HCT116 (cell line): ENCODE results near the gene SH3D21. TPM values are rescaled to one million over a fixed set of nuclear protein-coding genes. Genes with fewer than 3 reads are reported as not detected.

Experiments used
- ATAC-seq: fragments of 200-7000 bp; cut with Tn5 transposase; 2 replicates; pipeline ENCODE4 v1.9.1; 2020; ENCODE audit warnings: mild to moderate bottlenecking, moderate library complexity
- BruUV-seq: library from RNA; stranded (reverse); fragments of 400-500 nt; replicated peaks from 2 replicates; lab custom pipeline; 2021; lab: Mats Ljungman, UMichigan
- CTCF ChIA-PET: fragments of 300-600 bp; sonication (Branson Sonifier 250); formaldehyde crosslinking; loops from one replicate; lab custom pipeline; 2021; ENCODE audit warnings: antibody characterized with exemption; lab: Charles Lee
- POLR2A ChIA-PET: fragments of 300-600, 350-600 bp; sonication (Branson Sonifier 250); formaldehyde crosslinking; loops from one replicate; lab custom pipeline; 2021; ENCODE audit warnings: antibody characterized with exemption; lab: Charles Lee
- RAD21 ChIA-PET, 2 experiments: fragments of 300-600 bp; sonication (Branson Sonifier 250); formaldehyde crosslinking; loops; one replicate each; lab custom pipeline; 2023; ENCODE audit warnings: low total read pairs in 2 of 2; ENCODE audit not compliant: uncharacterized antibody in 2 of 2, unreplicated experiment in 2 of 2, low non-redundant PET in 1 of 2; lab: Charles Lee
- DNase-seq: peaks from one replicate; pipeline ENCODE4 v3.0.0-alpha.2; 2010; ENCODE audit warnings: low read depth, low spot score
- H2AFZ ChIP-seq: fragments of 200-600 bp; shearing (Covaris generic), sonication (generic); 2 replicates; pipeline ENCODE4 v1.6.1; 2017; ENCODE audit warnings: low read depth, mixed run types, mixed read lengths, antibody characterized with exemption, low read length; ENCODE audit not compliant: poor library complexity, severe bottlenecking
- H3K27ac ChIP-seq: 2 replicates; pipeline ENCODE4 v1.5.1; 2012; ENCODE audit warnings: low read depth, low read length
- H3K27me3 ChIP-seq: fragments of 200-600 bp; sonication (generic); 2 replicates; pipeline ENCODE4 v1.6.1; 2016; ENCODE audit warnings: mixed run types, low read length, mixed read lengths; ENCODE audit not compliant: insufficient read depth
- H3K36me3 ChIP-seq, 2 experiments: fragments of 200-500 bp in 1 of 2; fragments of 200-600 bp in 1 of 2; sonication (Bioruptor generic) in 1 of 2; sonication (generic) in 1 of 2; 2 replicates each; pipeline versions ENCODE4 v1.5.1 to v1.6.1; 2014 to 2016; ENCODE audit warnings: low read length in 2 of 2, inconsistent platforms in 1 of 2, mixed read lengths in 1 of 2, mixed run types in 1 of 2; ENCODE audit not compliant: insufficient read depth in 2 of 2, control insufficient read depth in 1 of 2
- H3K4me1 ChIP-seq, 2 experiments: fragments of 200-600 bp in 1 of 2; sonication (generic) in 1 of 2; 2 replicates each; pipeline versions ENCODE4 v1.5.1 to v1.6.1; 2012 to 2017; ENCODE audit warnings: low read length in 2 of 2, inconsistent platforms in 1 of 2, mild to moderate bottlenecking in 1 of 2, mixed read lengths in 1 of 2, mixed run types in 1 of 2, moderate library complexity in 1 of 2; ENCODE audit not compliant: insufficient read depth in 2 of 2, control insufficient read depth in 1 of 2
- H3K4me2 ChIP-seq: fragments of 200-600 bp; sonication (generic); 2 replicates; pipeline ENCODE4 v1.6.1; 2017; ENCODE audit warnings: mixed run types, low read length, mixed read lengths
- H3K4me3 ChIP-seq, 2 experiments: fragments of 200-600 bp in 1 of 2; sonication (generic) in 1 of 2; replicated peaks in 1 of 2; 2 replicates each; pipeline ENCODE4 v1.5.1; 2011 to 2016; ENCODE audit warnings: low read length in 2 of 2, control low read depth in 1 of 2, low read depth in 1 of 2, mild to moderate bottlenecking in 1 of 2, mixed read lengths in 1 of 2, mixed run types in 1 of 2
- H3K79me2 ChIP-seq: fragments of 200-600 bp; sonication (generic); 2 replicates; pipeline ENCODE4 v1.6.1; 2017; ENCODE audit warnings: mild to moderate bottlenecking, mixed run types, low read length, moderate library complexity, mixed read lengths; ENCODE audit not compliant: insufficient read depth
- H3K9ac ChIP-seq: fragments of 200-600 bp; sonication (generic); 2 replicates; pipeline ENCODE4 v1.6.1; 2016; ENCODE audit warnings: low read length, mixed read lengths
- H3K9me2 ChIP-seq: fragments of 200-600 bp; sonication (generic), shearing (Covaris generic); 2 replicates; pipeline ENCODE4 v1.6.1; 2017; ENCODE audit warnings: mixed run types, mild to moderate bottlenecking, moderate library complexity; ENCODE audit not compliant: insufficient read depth
- H3K9me3 ChIP-seq, 2 experiments: fragments of 200-500 bp in 1 of 2; fragments of 200-600 bp in 1 of 2; sonication (Bioruptor generic) in 1 of 2; sonication (generic) in 1 of 2; 2 replicates each; pipeline ENCODE4 v1.6.1; 2014 to 2017; ENCODE audit warnings: low read length in 2 of 2, mixed read lengths in 2 of 2, inconsistent platforms in 1 of 2, low read depth in 1 of 2, mild to moderate bottlenecking in 1 of 2, mixed run types in 1 of 2, moderate library complexity in 1 of 2; ENCODE audit not compliant: control insufficient read depth in 1 of 2, insufficient read depth in 1 of 2
- H4K20me1 ChIP-seq: fragments of 200-600 bp; sonication (generic), shearing (Covaris generic); 2 replicates; pipeline ENCODE4 v1.6.1; 2017; ENCODE audit warnings: mixed run types, mild to moderate bottlenecking, moderate library complexity; ENCODE audit not compliant: insufficient read depth
- ATF3 ChIP-seq: IDR thresholded peaks from 2 replicates; pipeline ENCODE4 v1.6.1; 2012
- ELF1 ChIP-seq: IDR thresholded peaks from 2 replicates; pipeline ENCODE4 v1.6.1; 2012; ENCODE audit warnings: low read depth, borderline replicate concordance
- MAX ChIP-seq: IDR thresholded peaks from 2 replicates; pipeline ENCODE4 v1.6.1; 2012
- RAD21 ChIP-seq: IDR thresholded peaks from 2 replicates; pipeline ENCODE4 v1.6.1; 2012; ENCODE audit warnings: low read depth, mild to moderate bottlenecking
- intact Hi-C: fragments of 100-400 bp; cut with micrococcal nuclease; formaldehyde crosslinking; loops from 2 replicates; pipeline ENCODE4 v1.10.0; 2022
- total RNA-seq: library from RNA; stranded (reverse); gene quantifications from one replicate; pipeline ENCODE4 v1.2.1, GENCODE V29; 2021; ENCODE audit not compliant: unreplicated experiment
- TF ChIP-seq, protein P1 (sequence below): IDR thresholded peaks from 2 replicates; pipeline ENCODE4 v1.6.1; 2012; ENCODE audit warnings: low read depth

SH3D21 gene
- total RNA-seq, 1 experiment from 2014 or later: 9.3 TPM

DNA sequence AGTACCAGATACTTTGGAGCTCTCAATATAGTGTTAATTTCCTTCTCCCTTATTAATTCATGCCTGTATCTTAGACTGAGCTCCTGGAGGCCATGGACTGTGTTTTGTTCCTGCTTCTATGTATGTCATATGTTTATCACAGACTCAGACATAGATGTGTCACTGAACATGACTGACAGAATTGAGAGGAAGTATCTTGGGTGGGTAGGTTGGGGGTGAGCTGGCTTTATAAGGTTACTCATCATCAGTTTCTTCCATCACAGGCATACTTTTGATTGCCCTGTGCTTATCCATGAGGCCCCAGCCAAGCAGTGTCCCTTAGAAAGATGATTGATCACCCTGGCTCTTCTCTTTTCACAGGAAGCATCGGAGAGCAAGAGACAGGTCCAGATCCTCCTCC is 5.6 kb upstream of the SH3D21 start:
- Histone ChIP-seq H3K27ac (peak overlapping the region; percentile 47; the same call in 1 of the 2 replicates), H3K9me3 (no peaks in the 10 kb centered on the region), H2AFZ (no peak overlapping the region), H3K4me2 (peak overlapping the region; percentile 40), H3K4me3 (no peak overlapping the region), H3K9me2 (no peaks in the 10 kb centered on the region), H3K79me2 (peaks cover 34% of the 10 kb centered on the region; the same call in 1 of the 2 replicates), H4K20me1 (no peaks in the 10 kb centered on the region), H3K4me1 (peaks cover 11 to 33% of the 10 kb centered on the region in 2 experiments), H3K9ac (peak overlapping the region; percentile 21; the same call in 1 of the 2 replicates), H3K36me3 (peaks cover 53 to 71% of the 10 kb centered on the region in 2 experiments), H3K27me3 (no peaks in the 10 kb centered on the region)
- ChIA-PET CTCF (interaction anchor here (0.5 to 2.2 kb wide), 16 partner anchors 9 to 201 kb away, joined by 3 to 17 read pairs (median 4); partner anchors contain the start of genes THRAP3 and TRAPPC3), RAD21 (interaction anchor here (0.6 to 0.8 kb wide), 2 partner anchors 145 to 151 kb away, joined by 3 to 5 read pairs; partner anchors contain the start of genes MAP7D1 (in 1 of the 2) and TRAPPC3 (in 1 of the 2)), POLR2A (interaction anchor here (0.7 to 2.0 kb wide), 3 partner anchors 86 to 150 kb away, joined by 4 to 7 read pairs (median 5); no protein-coding TSS in a partner anchor)
- DNase-seq (no peak), ATAC-seq (no peak)
- TF ChIP-seq MAX (no peak), RAD21 (no peak), ELF1 (no peak), ATF3 (no peak)
- TF ChIP-seq, protein P1, sequence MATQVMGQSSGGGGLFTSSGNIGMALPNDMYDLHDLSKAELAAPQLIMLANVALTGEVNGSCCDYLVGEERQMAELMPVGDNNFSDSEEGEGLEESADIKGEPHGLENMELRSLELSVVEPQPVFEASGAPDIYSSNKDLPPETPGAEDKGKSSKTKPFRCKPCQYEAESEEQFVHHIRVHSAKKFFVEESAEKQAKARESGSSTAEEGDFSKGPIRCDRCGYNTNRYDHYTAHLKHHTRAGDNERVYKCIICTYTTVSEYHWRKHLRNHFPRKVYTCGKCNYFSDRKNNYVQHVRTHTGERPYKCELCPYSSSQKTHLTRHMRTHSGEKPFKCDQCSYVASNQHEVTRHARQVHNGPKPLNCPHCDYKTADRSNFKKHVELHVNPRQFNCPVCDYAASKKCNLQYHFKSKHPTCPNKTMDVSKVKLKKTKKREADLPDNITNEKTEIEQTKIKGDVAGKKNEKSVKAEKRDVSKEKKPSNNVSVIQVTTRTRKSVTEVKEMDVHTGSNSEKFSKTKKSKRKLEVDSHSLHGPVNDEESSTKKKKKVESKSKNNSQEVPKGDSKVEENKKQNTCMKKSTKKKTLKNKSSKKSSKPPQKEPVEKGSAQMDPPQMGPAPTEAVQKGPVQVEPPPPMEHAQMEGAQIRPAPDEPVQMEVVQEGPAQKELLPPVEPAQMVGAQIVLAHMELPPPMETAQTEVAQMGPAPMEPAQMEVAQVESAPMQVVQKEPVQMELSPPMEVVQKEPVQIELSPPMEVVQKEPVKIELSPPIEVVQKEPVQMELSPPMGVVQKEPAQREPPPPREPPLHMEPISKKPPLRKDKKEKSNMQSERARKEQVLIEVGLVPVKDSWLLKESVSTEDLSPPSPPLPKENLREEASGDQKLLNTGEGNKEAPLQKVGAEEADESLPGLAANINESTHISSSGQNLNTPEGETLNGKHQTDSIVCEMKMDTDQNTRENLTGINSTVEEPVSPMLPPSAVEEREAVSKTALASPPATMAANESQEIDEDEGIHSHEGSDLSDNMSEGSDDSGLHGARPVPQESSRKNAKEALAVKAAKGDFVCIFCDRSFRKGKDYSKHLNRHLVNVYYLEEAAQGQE: no peak
- intact Hi-C loops: no loop called here
- BruUV-seq: no TSS peak
